GM23338 (cell line): Measurements from ENCODE around the gene HDAC11. TPM values are rescaled to one million over a fixed set of nuclear protein-coding genes. Genes with fewer than 3 reads are reported as not detected.

Experiments
- ATAC-seq: fragments of 200-7000 bp; cut with Tn5 transposase; 3 replicates; pipeline ENCODE4 v1.9.1; 2020
- DNase-seq: peaks from one replicate; pipeline ENCODE4 v3.0.0-alpha.2; 2015; ENCODE audit warnings: low spot score
- H2AFZ ChIP-seq: fragments of 200-600 bp; sonication (generic); 2 replicates; pipeline ENCODE4 v1.8.0; 2016; ENCODE audit warnings: antibody characterized with exemption, mild to moderate bottlenecking, moderate library complexity
- H3F3A ChIP-seq: fragments of 200-600 bp; sonication (generic); replicated peaks from 2 replicates; pipeline ENCODE4 v1.8.0; 2017; ENCODE audit warnings: antibody characterized with exemption, mixed run types, low read depth
- H3K27ac ChIP-seq: fragments of 200-600 bp; sonication (generic); 2 replicates; pipeline ENCODE4 v1.6.1; 2016; ENCODE audit warnings: low read depth
- H3K27me3 ChIP-seq: fragments of 200-600 bp; sonication (generic); 2 replicates; pipeline ENCODE4 v1.8.0; 2016; ENCODE audit warnings: mild to moderate bottlenecking, mixed run types, moderate library complexity; ENCODE audit not compliant: insufficient read depth
- H3K36me3 ChIP-seq: fragments of 200-600 bp; sonication (generic); 2 replicates; pipeline ENCODE4 v1.8.0; 2016; ENCODE audit warnings: mild to moderate bottlenecking; ENCODE audit not compliant: insufficient read depth
- H3K4me1 ChIP-seq: fragments of 200-600 bp; sonication (generic); 2 replicates; pipeline ENCODE4 v1.8.0; 2016; ENCODE audit warnings: mild to moderate bottlenecking, moderate library complexity; ENCODE audit not compliant: insufficient read depth
- H3K4me2 ChIP-seq: fragments of 200-600 bp; sonication (generic); 2 replicates; pipeline ENCODE4 v1.7.1; 2017; ENCODE audit warnings: mixed run types
- H3K4me3 ChIP-seq: fragments of 200-600 bp; sonication (generic); 2 replicates; pipeline ENCODE4 v1.6.1; 2016; ENCODE audit warnings: mixed run types
- H3K79me2 ChIP-seq: fragments of 200-600 bp; sonication (generic); replicated peaks from 2 replicates; pipeline ENCODE4 v1.8.0; 2017; ENCODE audit warnings: mild to moderate bottlenecking; ENCODE audit not compliant: insufficient read depth
- H3K9me2 ChIP-seq: fragments of 200-600 bp; sonication (generic); 2 replicates; pipeline ENCODE4 v1.8.0; 2017; ENCODE audit not compliant: insufficient read depth
- H4K20me1 ChIP-seq: fragments of 200-600 bp; sonication (generic); replicated peaks from 2 replicates; pipeline ENCODE4 v1.8.0; 2017; ENCODE audit warnings: mild to moderate bottlenecking; ENCODE audit not compliant: insufficient read depth
- H3K27ac Mint-ChIP-seq: 2 replicates; pipeline ENCODE4 v1.8.0; 2020; ENCODE audit warnings: inconsistent platforms, mild to moderate bottlenecking, moderate library complexity, mixed read lengths
- H3K27me3 Mint-ChIP-seq: 3 replicates; pipeline ENCODE4 v1.8.0; 2022; ENCODE audit warnings: low read depth, mild to moderate bottlenecking, moderate library complexity, mixed read lengths, inconsistent platforms; ENCODE audit not compliant: insufficient read depth, poor library complexity
- H3K36me3 Mint-ChIP-seq: 3 replicates; pipeline ENCODE4 v1.8.0; 2021; ENCODE audit warnings: low read depth, mild to moderate bottlenecking, inconsistent platforms, moderate library complexity, mixed read lengths
- H3K4me1 Mint-ChIP-seq: 3 replicates; pipeline ENCODE4 v1.8.0; 2020; ENCODE audit warnings: mild to moderate bottlenecking, inconsistent platforms, mixed read lengths
- H3K4me3 Mint-ChIP-seq: 3 replicates; pipeline ENCODE4 v1.8.0; 2021; ENCODE audit warnings: moderate library complexity, mild to moderate bottlenecking, inconsistent platforms, mixed read lengths
- H3K9me3 Mint-ChIP-seq: 3 replicates; pipeline ENCODE4 v1.8.0; 2020; ENCODE audit warnings: moderate library complexity, mild to moderate bottlenecking, inconsistent platforms, mixed read lengths
- CREB1 ChIP-seq: fragments of 250-450 bp; sonication (Bioruptor Pico); IDR thresholded peaks from 2 replicates; pipeline ENCODE4 v1.5.0; 2020; ENCODE audit warnings: low read depth, mild to moderate bottlenecking, moderate library complexity
- ETS1 ChIP-seq: IDR thresholded peaks from 2 replicates; pipeline ENCODE4 v1.6.1; 2016; ENCODE audit warnings: antibody characterized with exemption
- EZH2 ChIP-seq: fragments of 200-600 bp; sonication (generic); IDR thresholded peaks from one replicate; pipeline ENCODE4 v1.8.0; 2017; ENCODE audit warnings: antibody characterized with exemption, mild to moderate bottlenecking, low read depth; ENCODE audit not compliant: unreplicated experiment
- EZH2phosphoT487 ChIP-seq: fragments of 200-600 bp; sonication (generic); IDR thresholded peaks from one replicate; pipeline ENCODE4 v1.8.1; 2018; ENCODE audit warnings: antibody characterized with exemption; ENCODE audit not compliant: unreplicated experiment
- JUNB ChIP-seq: IDR thresholded peaks from one replicate; pipeline ENCODE4 v1.6.1; 2016; ENCODE audit warnings: antibody characterized with exemption; ENCODE audit not compliant: unreplicated experiment
- REST ChIP-seq: IDR thresholded peaks from one replicate; pipeline ENCODE4 v1.6.1; 2018; ENCODE audit warnings: antibody characterized with exemption; ENCODE audit not compliant: unreplicated experiment
- STAT1 ChIP-seq: IDR thresholded peaks from one replicate; pipeline ENCODE4 v1.6.1; 2016; ENCODE audit warnings: antibody characterized with exemption; ENCODE audit not compliant: unreplicated experiment
- ZNF331 ChIP-seq: fragments of 250-450 bp; sonication (Bioruptor Pico); IDR thresholded peaks from 2 replicates; pipeline ENCODE4 v1.5.0; 2020; ENCODE audit warnings: low read depth, mild to moderate bottlenecking, moderate library complexity
- ZNF462 ChIP-seq: fragments of 250-450 bp; sonication (Bioruptor Pico); IDR thresholded peaks from 2 replicates; pipeline ENCODE4 v1.5.0; 2020; ENCODE audit warnings: mild to moderate bottlenecking, moderate library complexity
- polyA plus RNA-seq: library from polyadenylated mRNA; unstranded; fragments of >200 nt; fragmentation: Nextera tagmentation; extraction: Ambion mirVana; gene quantifications from 2 replicates; pipeline ENCODE4 v1.2.1, GENCODE V29; 2016
- total RNA-seq: library from RNA; depleted of rRNA; stranded (reverse); fragments of >200 nt; shearing (Covaris generic); gene quantifications from 2 replicates; pipeline ENCODE4 v1.2.3, GENCODE V29; 2014

HDAC11 gene
- total and polyA plus RNA-seq, 2 experiments from 2014 or later: 5.4 to 15.8 TPM

- no peaks in the 10 kb centered on the region for H4K20me1 ChIP-seq
- ATAC-seq (no peak), DNase-seq (no peak)
- no peak overlapping the region for H3K4me2 ChIP-seq
- Mint-ChIP-seq H3K27me3 (peaks cover 12% of the 10 kb centered on the region), H3K9me3 (no peaks in the 10 kb centered on the region), H3K4me3 (no peak overlapping the region), H3K27ac (no peak overlapping the region), H3K36me3 (0 out of 3 replicates have a peak, but pooled peaks cover 5% of the 10 kb centered on the region), H3K4me1 (peaks cover 7% of the 10 kb centered on the region)
- no peaks in the 10 kb centered on the region for H3K27me3 ChIP-seq
- peaks cover 7% of the 10 kb centered on the region; the same call in 1 of the 2 replicates for H3K4me1 ChIP-seq
- no peak overlapping the region for H3K27ac ChIP-seq
- no peak for TF ChIP-seq EZH2phosphoT487
- no peak for TF ChIP-seq EZH2
- no peak for TF ChIP-seq JUNB
- TF ChIP-seq STAT1: no peak
- no peaks in the 10 kb centered on the region for H3K9me2 ChIP-seq
- H3F3A ChIP-seq: no peaks in the 10 kb centered on the region
- no peaks in the 10 kb centered on the region for H3K36me3 ChIP-seq
- no peak overlapping the region for H3K4me3 ChIP-seq
- H2AFZ ChIP-seq: no peak overlapping the region
- H3K79me2 ChIP-seq: no peaks in the 10 kb centered on the region
Measured at GRCh38 chr3:13492976-13493866, 13.1 kb downstream of the HDAC11 start.

GRCh38 chr3:13493867-13494441, 13.8 kb downstream of the HDAC11 start:
- Histone ChIP-seq H3K4me1 (peaks cover 7% of the 10 kb centered on the region; the same call in 1 of the 2 replicates), H3K27me3 (no peaks in the 10 kb centered on the region), H3K9me2 (no peaks in the 10 kb centered on the region), H3K36me3 (no peaks in the 10 kb centered on the region), H3K4me2 (no peak overlapping the region), H3F3A (no peaks in the 10 kb centered on the region), H2AFZ (no peak overlapping the region), H4K20me1 (no peaks in the 10 kb centered on the region), H3K27ac (no peak overlapping the region), H3K79me2 (no peaks in the 10 kb centered on the region), H3K4me3 (no peak overlapping the region)
- DNase-seq: no peak
- Mint-ChIP-seq H3K4me3 (no peak overlapping the region), H3K4me1 (peaks cover 7% of the 10 kb centered on the region), H3K27ac (0 out of 2 replicates have a peak overlapping the region, but pooled peaks have one; percentile 36), H3K36me3 (0 out of 3 replicates have a peak, but pooled peaks cover 4% of the 10 kb centered on the region), H3K27me3 (peaks cover 11% of the 10 kb centered on the region), H3K9me3 (no peaks in the 10 kb centered on the region)
- ATAC-seq: no peak
- TF ChIP-seq CREB1 (no peak), ZNF331 (CRISPR knock-in tag) (no peak), REST (no peak), ETS1 (no peak), ZNF462 (no peak)
